ENCODE results near the gene CDKN2AIPNL.

The CDKN2AIPNL gene

GRCh38 chr5:134371834-134372340, 39.8 kb downstream of the CDKN2AIPNL start (continued):
- TF ChIP-seq MYNN (tag by site-specific recombination; IDR thresholded peaks at IDR 0.05; ENCODE audit: borderline replicate concordance) = no peak
- TF ChIP-seq GLI4 (tag by site-specific recombination; IDR thresholded peaks at IDR 0.05) = no peak
- no peak for TF ChIP-seq ZNF354C (tag by site-specific recombination; IDR thresholded peaks at IDR 0.05; ENCODE audit: borderline replicate concordance, low read depth)
- TF ChIP-seq IKZF3 (tag by site-specific recombination; IDR thresholded peaks at IDR 0.05) = no peak
- TF ChIP-seq ZNF146 (tag by site-specific recombination; IDR thresholded peaks at IDR 0.05) = no peak
- TF ChIP-seq KLF8 (tag by site-specific recombination; IDR thresholded peaks at IDR 0.05) = no peak

GRCh38 chr5:134370871-134371833, 40.5 kb downstream of the CDKN2AIPNL start, which contains the start of gene UBE2B:
UBE2B (plus strand) TSS chr5:134371569; CDS start chr5:134371596, 27 bp downstream.
- H3K36me3 ChIP-seq (ENCODE audit: control insufficient read depth in 2 of 2, insufficient read depth in 1 of 2, low read length in 2 of 2) = peaks cover 14 to 20% of the 10 kb centered on the region in 2 experiments; a peak in 2 of 3 replicates
- ChIA-PET CTCF (interaction anchor here (0.6 to 1.7 kb wide), 8 partner anchors 9 to 216 kb away, joined by 3 to 6 read pairs (median 4); partner anchors contain the start of gene CDKN2AIPNL), POLR2A (interaction anchor here (0.5 to 2.0 kb wide), 14 partner anchors 10 to 417 kb away, joined by 3 to 9 read pairs (median 5); partner anchors contain the start of genes CDKN2AIPNL, JADE2 and SKP1)
- no peaks in the 10 kb centered on the region for H3K4me1 ChIP-seq (ENCODE audit: control insufficient read depth, insufficient read depth, low read length)
- no peaks in the 10 kb centered on the region for H3K9me3 ChIP-seq (ENCODE audit: control insufficient read depth, insufficient read depth, low read depth, low read length)
- H3K27ac ChIP-seq (ENCODE audit: extremely low read depth, low read depth, low read length) = peak within 1 kb of the TSS; percentile 90
- H3K4me3 ChIP-seq (ENCODE audit: low read depth, low read length) = peak within 1 kb of the TSS; percentile 100
- TF ChIP-seq ZNF202 (tag by site-specific recombination; IDR thresholded peaks at IDR 0.05; ENCODE audit: borderline replicate concordance) (no peak), EGR2 (tag by site-specific recombination; IDR thresholded peaks at IDR 0.05; ENCODE audit: low read depth) (peak; percentile 93), ZNF132 (tag by site-specific recombination; IDR thresholded peaks at IDR 0.05; ENCODE audit: borderline replicate concordance) (no peak), KLF8 (tag by site-specific recombination; IDR thresholded peaks at IDR 0.05) (peak; percentile 96), ZNF677 (tag by site-specific recombination; IDR thresholded peaks at IDR 0.05) (no peak), PBX3 (CRISPR knock-in tag; IDR thresholded peaks at IDR 0.05) (0 out of 2 replicates have a peak, but pooled peaks have one; percentile 21), ZNF423 (tag by site-specific recombination; IDR thresholded peaks at IDR 0.05) (0 out of 2 replicates have a peak, but pooled peaks have one; percentile 32), SALL2 (tag by site-specific recombination; IDR thresholded peaks at IDR 0.05; ENCODE audit: borderline replicate concordance) (no peak), KLF7 (tag by site-specific recombination; IDR thresholded peaks at IDR 0.05; ENCODE audit: borderline replicate concordance) (peak; percentile 91), ZNF175 (tag by site-specific recombination; IDR thresholded peaks at IDR 0.05) (no peak), ZNF585B (tag by site-specific recombination; IDR thresholded peaks at IDR 0.05) (no peak), ZNF501 (tag by site-specific recombination; IDR thresholded peaks at IDR 0.05) (peak; percentile 99), ZNF112 (tag by site-specific recombination; IDR thresholded peaks at IDR 0.05) (no peak), ZNF341 (tag by site-specific recombination; IDR thresholded peaks at IDR 0.05; ENCODE audit: low read depth) (peak; percentile 51; the same call in 1 of the 2 replicates), ZNF2 (tag by site-specific recombination; IDR thresholded peaks at IDR 0.05) (peak; percentile 82; the same call in 1 of the 2 replicates), ZNF747 (tag by site-specific recombination; IDR thresholded peaks at IDR 0.05) (no peak), ZSCAN30 (tag by site-specific recombination; IDR thresholded peaks at IDR 0.05) (peak; percentile 81), ZFP37 (tag by site-specific recombination; IDR thresholded peaks at IDR 0.05) (peak; percentile 95; the same call in 1 of the 2 replicates)
- TF ChIP-seq, protein P1, sequence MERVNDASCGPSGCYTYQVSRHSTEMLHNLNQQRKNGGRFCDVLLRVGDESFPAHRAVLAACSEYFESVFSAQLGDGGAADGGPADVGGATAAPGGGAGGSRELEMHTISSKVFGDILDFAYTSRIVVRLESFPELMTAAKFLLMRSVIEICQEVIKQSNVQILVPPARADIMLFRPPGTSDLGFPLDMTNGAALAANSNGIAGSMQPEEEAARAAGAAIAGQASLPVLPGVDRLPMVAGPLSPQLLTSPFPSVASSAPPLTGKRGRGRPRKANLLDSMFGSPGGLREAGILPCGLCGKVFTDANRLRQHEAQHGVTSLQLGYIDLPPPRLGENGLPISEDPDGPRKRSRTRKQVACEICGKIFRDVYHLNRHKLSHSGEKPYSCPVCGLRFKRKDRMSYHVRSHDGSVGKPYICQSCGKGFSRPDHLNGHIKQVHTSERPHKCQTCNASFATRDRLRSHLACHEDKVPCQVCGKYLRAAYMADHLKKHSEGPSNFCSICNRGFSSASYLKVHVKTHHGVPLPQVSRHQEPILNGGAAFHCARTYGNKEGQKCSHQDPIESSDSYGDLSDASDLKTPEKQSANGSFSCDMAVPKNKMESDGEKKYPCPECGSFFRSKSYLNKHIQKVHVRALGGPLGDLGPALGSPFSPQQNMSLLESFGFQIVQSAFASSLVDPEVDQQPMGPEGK (tag by site-specific recombination; IDR thresholded peaks at IDR 0.05) = peak; percentile 99
- TF ChIP-seq, protein P2, sequence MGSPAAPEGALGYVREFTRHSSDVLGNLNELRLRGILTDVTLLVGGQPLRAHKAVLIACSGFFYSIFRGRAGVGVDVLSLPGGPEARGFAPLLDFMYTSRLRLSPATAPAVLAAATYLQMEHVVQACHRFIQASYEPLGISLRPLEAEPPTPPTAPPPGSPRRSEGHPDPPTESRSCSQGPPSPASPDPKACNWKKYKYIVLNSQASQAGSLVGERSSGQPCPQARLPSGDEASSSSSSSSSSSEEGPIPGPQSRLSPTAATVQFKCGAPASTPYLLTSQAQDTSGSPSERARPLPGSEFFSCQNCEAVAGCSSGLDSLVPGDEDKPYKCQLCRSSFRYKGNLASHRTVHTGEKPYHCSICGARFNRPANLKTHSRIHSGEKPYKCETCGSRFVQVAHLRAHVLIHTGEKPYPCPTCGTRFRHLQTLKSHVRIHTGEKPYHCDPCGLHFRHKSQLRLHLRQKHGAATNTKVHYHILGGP (tag by site-specific recombination; IDR thresholded peaks at IDR 0.05) = no peak

All from HEK293 (cell line).